ENCODE results near the gene MAN2A2. TPM values are rescaled to one million over a fixed set of nuclear protein-coding genes. Genes with fewer than 3 reads are reported as not detected.

The MAN2A2 gene
- total and polyA plus RNA-seq, 2 of the 8 experiments (the other 6 are each of a cell fraction or from before 2014, with no cell fraction given) = 23.1 to 29.7 TPM

- no peak overlapping the region for H3K14ac ChIP-seq (ENCODE audit: insufficient read length)
- FAIRE-seq = no peak
- no peak overlapping the region for H3K9ac ChIP-seq (replicated peaks in 1 of 4; ENCODE audit: extremely low read depth in 1 of 4, low read depth in 3 of 4, low read length in 3 of 4)
- no peak overlapping the region for H3K4ac ChIP-seq (replicated peaks; ENCODE audit: insufficient read length, low read depth, low read length)
- H2BK12ac ChIP-seq (ENCODE audit: low read depth, low read length) = 0 out of 2 replicates have a peak overlapping the region, but pooled peaks have one; percentile 68
- no peak overlapping the region for H2AK5ac ChIP-seq (ENCODE audit: low read depth, low read length)
- peaks cover 0 to 21% (median 15%) of the 10 kb centered on the region in 4 experiments; a peak in 6 of 7 replicates for H3K4me1 ChIP-seq (replicated peaks in 1 of 4; ENCODE audit: control insufficient read depth in 3 of 4, insufficient read depth in 4 of 4, low read length in 3 of 4)
- peaks cover 0 to 3% of the 10 kb centered on the region in 2 experiments for H4K20me1 ChIP-seq (replicated peaks in 1 of 2; ENCODE audit: control insufficient read depth in 1 of 2, insufficient read depth in 2 of 2, low read length in 2 of 2)
- no peak overlapping the region for H3K4me3 ChIP-seq (ENCODE audit: extremely low read depth in 1 of 4, insufficient read depth in 2 of 4, low read depth in 3 of 4, low read length in 4 of 4)
- DNase-seq (ENCODE audit: low read depth in 1 of 2, low spot score in 2 of 2) = no peak
- H3K79me2 ChIP-seq (ENCODE audit: control insufficient read depth in 1 of 2, insufficient read depth in 2 of 2, low read length in 2 of 2) = no peaks in the 10 kb centered on the region
- no peak overlapping the region for H2AFZ ChIP-seq (ENCODE audit: low read length)
- POLR2A ChIA-PET (ENCODE audit: partially characterized antibody) = interaction anchor here (1.1 to 2.1 kb wide), 3 partner anchors 11 to 21 kb away, joined by 3 to 8 read pairs (median 4); partner anchors contain the start of gene MAN2A2
- H3K27me3 ChIP-seq (replicated peaks in 1 of 4; ENCODE audit: control insufficient read depth in 3 of 4, extremely low read depth in 1 of 4, insufficient read depth in 3 of 4, low read length in 3 of 4) = no peaks in the 10 kb centered on the region
- H2BK120ac ChIP-seq (replicated peaks; ENCODE audit: low read depth, low read length) = no peak overlapping the region
- H4K5ac ChIP-seq (ENCODE audit: insufficient read length, low read depth, low read length) = no peak overlapping the region
- no peak overlapping the region for H3K18ac ChIP-seq (ENCODE audit: extremely low read depth, low read length)
- H3K23me2 ChIP-seq (ENCODE audit: low read depth, low read length) = peaks cover 1% of the 10 kb centered on the region; the same call in 1 of the 2 replicates
- no peak overlapping the region; the same call in 1 of the 2 replicates for H4K8ac ChIP-seq (ENCODE audit: extremely low read depth, insufficient read depth, low read length)
- H3K27ac ChIP-seq (ENCODE audit: low read depth, low read length) = no peak overlapping the region
- H3K79me1 ChIP-seq (ENCODE audit: low read depth, low read length) = no peaks in the 10 kb centered on the region; the same call in 1 of the 2 replicates
- H3K56ac ChIP-seq (replicated peaks; ENCODE audit: insufficient read length, low read depth, low read length) = no peak overlapping the region
- no peak overlapping the region for H4K91ac ChIP-seq (replicated peaks; ENCODE audit: insufficient read length, low read length)
- CTCF ChIA-PET (ENCODE audit: partially characterized antibody) = interaction anchor here (0.6 to 5.5 kb wide), 8 partner anchors 8 to 228 kb away, joined by 3 to 72 read pairs (median 4); partner anchors contain the start of genes HDDC3 and UNC45A
- TF ChIP-seq POLR2AphosphoS5 (IDR thresholded peaks at IDR 0.05; ENCODE audit: low read depth, low read length) = no peak
- TF ChIP-seq SP1 (IDR thresholded peaks at IDR 0.05; ENCODE audit: low read depth, low read length) = no peak
- H2BK5ac ChIP-seq (ENCODE audit: low read depth, low read length) = no peak overlapping the region; the same call in 1 of the 2 replicates
- WGBS, 2 experiments (ENCODE audit: extremely low coverage in 1 of 2, insufficient coverage in 1 of 2, insufficient read length in 1 of 2, insufficient replicate concordance in 2 of 2, low coverage in 1 of 2, low lambda C conversion rate in 2 of 2, missing lambda C conversion rate in 1 of 2) = 93% methylated on average over 17 of the region's 19 CpGs; no CpG with 5 or more reads in 1 of the 2 experiments
- H2BK15ac ChIP-seq (ENCODE audit: low read length) = no peak overlapping the region; the same call in 1 of the 2 replicates
- H3K23ac ChIP-seq (ENCODE audit: insufficient read length) = no peak overlapping the region
- no peak overlapping the region for H3K4me2 ChIP-seq (ENCODE audit: insufficient read depth in 1 of 2, low read depth in 2 of 2, low read length in 2 of 2)
- H3K36me3 ChIP-seq (ENCODE audit: control insufficient read depth in 2 of 4, insufficient read depth in 4 of 4, low read length in 3 of 4) = peaks cover 5 to 13% (median 10%) of the 10 kb centered on the region in 4 experiments; a peak in 4 of 8 replicates
- H2BK20ac ChIP-seq (ENCODE audit: low read length) = no peak overlapping the region
- no peaks in the 10 kb centered on the region for H3K9me3 ChIP-seq (ENCODE audit: insufficient read depth in 2 of 2, low read depth in 1 of 2, low read length in 1 of 2)
These were observed 21.0 kb upstream of the MAN2A2 start for GRCh38 chr15:90881978-90882721.
